HEK293T (cell line): ENCODE data around the gene VWA8.

Source experiments
- CTBP1 ChIP-seq: fragments of 450-650 bp; IDR thresholded peaks from 2 replicates; pipeline ENCODE4 v1.6.1; 2016; ENCODE audit warnings: borderline replicate concordance
- NFRKB ChIP-seq: fragments of 450-650 bp; IDR thresholded peaks from 2 replicates; pipeline ENCODE4 v1.6.1; 2016; ENCODE audit warnings: mild to moderate bottlenecking, moderate library complexity
- SUZ12 ChIP-seq: fragments of 450-650 bp; IDR thresholded peaks from 2 replicates; pipeline ENCODE4 v1.6.1; 2016; ENCODE audit warnings: mild to moderate bottlenecking
- TARDBP ChIP-seq: fragments of 450-650 bp; IDR thresholded peaks from 2 replicates; pipeline ENCODE4 v1.6.1; 2016

GRCh38 chr13:41674246-41674645 is 286.7 kb downstream of the VWA8 start:
- TF ChIP-seq SUZ12 (no peak), NFRKB (no peak), TARDBP (no peak), CTBP1 (no peak)
